ENCODE data around the gene PAPPA.
A peak's percentile ranks its signal among the peaks of the same experiment; 100 is the strongest.

PAPPA gene

DNA sequence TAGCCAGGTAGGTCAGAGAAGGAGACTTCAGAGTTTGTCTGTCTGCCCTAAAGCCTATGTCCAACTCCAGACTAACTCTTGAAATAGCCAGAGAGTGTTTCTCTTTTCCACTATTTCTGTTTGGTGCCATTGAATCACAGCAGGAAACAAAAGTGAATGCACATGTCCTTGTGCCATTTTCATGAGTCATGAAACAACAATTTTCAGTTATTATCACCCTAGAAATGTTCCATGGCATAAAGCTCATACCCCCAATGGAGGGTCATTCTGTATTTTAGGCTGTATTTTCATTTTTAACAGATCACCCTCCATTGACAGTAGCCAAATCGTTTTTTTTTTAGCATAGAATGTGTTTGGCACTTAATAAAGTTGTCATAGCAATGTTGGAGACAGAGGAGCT is 124.7 kb downstream of the PAPPA start:
- no peak for DNase-seq

DNA sequence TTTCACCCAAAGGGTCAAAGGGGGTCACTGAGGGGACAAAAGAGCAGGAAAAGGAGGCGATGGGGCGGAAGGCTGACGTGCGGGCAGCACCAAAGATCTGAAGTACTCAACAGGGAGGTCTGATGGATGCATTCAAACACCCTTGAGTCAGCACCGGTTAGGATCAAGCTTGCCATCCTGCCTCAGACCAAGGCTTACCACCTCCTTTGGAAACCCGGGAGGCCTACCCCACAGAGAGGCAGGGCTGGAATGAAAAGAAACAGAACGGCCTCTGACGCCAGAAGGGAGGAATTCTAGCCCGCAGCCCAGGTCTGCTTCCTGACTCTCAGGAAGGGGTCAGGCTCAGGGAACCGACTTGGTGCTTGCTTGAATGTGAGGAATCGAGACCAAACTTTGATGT is 125.6 kb downstream of the PAPPA start:
- DNase-seq: no peak

DNA sequence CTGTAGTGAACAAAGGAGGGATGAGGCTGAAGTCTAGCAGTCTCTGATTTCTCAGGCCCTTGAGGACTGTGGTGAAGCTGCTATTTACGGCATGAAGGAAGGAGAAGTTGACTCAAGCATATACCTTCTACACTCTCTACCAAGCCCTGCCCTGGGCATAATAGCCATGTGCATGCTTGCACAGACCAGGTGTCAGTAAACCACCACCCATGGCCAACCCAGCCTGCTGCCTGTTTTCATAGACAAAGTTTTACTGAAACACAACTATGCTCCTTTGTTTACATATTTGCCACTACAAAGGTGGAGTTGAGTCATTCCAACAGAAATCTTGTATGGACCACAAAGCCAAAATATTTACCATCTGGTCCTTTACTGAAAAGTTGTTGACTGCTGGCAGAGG is 126.9 kb downstream of the PAPPA start:
- DNase-seq: no peak

DNA sequence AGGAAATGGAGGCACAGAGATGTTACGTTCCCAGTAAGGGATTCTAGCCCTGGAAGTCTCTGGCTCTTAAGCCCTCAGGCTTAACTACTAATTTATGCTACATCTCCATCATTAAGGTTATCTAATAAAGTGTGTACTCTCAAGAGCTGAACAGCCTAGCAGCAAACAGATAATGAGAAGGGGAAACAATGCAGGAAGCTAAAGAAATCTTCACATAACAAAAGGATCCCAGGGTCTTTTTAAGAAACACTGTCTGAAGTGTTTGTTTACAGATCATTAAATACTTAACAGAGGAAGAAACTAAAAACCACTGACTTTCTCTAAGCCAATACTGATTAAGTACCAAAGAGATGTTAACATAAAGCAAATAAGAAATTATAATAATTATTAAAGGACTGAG is 129.0 kb downstream of the PAPPA start:
- DNase-seq: no peak

DNA sequence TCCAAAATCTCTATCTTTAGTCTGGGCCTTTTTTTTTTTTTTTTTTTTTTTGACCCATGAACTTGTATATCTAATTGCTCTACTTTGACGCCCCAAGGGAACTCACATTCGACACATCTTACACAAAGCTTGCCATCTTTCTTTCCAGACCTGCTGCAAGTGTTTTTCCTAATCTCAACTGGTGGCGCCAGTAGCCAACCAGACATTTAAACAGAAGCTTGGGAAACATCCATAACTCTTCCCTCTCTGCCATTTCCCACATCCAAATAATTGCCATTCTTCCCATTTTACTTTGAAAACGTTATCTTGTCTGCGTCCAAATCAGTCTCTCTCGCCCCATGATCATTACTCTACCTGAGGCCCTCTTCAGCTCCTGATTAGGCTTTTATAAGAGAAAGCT is 130.9 kb downstream of the PAPPA start:
- DNase-seq: no peak

DNA sequence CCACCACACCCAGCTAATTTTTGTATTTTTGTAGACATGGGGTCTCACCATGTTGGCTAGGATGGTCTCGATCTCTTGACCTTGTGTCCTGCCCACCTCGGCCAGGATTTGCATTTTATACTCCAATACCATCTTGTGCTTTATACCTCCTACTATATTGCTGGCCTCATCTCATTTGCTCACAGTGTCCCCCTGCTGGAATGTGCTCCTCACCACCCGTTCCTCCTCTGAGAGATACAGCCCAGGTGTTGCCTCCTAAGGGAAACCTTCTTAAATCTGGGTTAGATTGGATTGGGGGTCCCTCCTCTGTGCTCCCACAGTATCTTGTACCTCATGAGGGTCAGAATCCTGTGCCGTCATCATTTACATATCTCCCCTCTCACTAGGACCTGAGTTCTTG is 131.7 kb downstream of the PAPPA start:
- DNase-seq: no peak

DNA sequence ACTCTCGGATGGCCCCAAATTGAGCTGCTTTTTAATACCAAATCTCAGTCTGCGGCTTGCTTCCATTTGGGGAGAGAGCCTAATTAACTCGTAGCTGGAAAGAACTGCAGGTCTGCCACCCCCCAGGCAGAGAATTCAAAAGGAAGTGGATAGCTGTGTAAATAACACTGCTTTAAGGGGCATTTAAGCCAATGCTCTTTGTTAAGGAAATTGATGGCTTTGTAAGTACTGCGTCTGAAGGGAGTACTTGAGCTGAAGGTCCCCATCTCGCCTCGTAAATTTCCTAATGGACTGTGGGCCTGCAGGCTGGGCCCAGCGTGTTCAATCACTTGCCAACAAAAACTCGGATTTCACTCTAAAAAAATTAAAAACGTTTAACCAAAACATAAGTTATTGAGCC is 132.7 kb downstream of the PAPPA start:
- peak; percentile 89 for DNase-seq

DNA sequence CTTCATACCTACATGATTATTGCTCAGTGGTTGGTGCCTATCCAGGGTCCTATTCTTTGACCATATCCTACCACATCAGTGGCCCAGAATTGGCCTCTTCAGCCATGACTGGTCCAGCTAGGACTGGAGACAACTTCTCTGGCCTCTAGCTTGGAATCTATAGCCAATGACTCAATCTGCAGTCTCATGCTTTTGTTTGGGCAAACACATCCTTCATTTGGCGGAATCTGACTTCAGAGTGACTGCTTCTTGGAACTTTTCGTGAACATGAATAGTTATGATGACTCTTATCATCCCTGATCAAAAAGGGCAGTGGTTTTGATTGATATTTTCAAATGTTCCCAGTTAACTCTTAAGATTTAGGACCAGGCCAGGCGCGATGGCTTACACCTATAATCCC is 134.1 kb downstream of the PAPPA start:
- DNase-seq: no peak

DNA sequence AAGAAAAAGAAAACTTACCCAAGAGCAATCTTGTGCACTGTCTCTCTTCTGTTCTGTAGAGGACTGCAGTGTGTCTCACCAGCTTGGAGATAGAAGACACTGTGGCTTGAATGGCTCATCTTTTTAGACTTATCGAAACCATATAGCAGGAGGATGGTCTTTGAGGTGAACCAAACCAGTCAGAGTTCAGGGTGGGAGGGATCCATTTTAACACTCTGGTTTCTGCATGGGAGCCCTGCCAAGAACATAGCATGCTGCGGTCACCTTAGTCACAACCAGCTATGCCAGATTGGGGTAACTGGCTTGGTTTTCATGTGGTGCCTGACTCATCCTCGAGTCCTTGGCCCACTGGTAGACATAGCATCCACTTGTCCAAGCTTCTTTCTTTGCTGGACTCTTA is 135.1 kb downstream of the PAPPA start:
- no peak for DNase-seq

DNA sequence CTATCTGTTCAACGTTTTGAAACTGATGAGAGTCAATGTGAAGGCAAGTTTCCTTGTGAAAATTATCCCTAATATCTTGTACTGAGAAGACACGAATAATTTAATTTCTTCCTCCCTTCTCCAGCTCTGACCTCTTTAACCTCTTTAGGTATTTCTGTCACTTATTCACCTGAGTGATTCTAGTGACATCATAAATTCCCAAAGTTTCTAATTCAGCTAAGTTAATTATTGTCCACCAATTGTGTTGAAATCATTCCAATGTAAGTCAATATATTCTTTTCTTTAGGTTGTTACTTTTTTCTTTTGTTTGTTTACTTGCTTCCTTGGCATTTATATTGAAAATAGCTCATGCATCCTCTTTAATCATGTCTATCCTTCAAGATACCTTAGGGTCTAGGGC is 143.8 kb downstream of the PAPPA start:
- no peak for DNase-seq

DNA sequence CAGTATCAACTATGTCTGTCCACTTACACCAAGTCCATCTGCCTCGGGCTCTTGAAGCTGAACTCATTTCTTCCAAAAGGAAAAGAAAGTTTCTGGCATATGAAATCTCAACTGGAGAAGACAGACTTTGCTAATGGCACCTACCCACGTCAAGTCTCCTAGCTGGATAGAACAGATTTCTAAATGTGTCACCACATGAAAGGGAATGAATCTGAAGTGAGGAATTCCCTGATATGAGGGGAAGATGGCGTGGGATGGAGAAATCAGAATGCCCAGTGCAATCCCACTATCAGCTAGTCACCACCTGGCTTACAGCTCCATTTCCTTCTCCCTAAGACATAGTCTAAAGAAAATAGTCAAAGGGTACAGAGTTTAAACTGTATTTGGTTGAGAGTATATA is 144.7 kb downstream of the PAPPA start:
- no peak for DNase-seq

DNA sequence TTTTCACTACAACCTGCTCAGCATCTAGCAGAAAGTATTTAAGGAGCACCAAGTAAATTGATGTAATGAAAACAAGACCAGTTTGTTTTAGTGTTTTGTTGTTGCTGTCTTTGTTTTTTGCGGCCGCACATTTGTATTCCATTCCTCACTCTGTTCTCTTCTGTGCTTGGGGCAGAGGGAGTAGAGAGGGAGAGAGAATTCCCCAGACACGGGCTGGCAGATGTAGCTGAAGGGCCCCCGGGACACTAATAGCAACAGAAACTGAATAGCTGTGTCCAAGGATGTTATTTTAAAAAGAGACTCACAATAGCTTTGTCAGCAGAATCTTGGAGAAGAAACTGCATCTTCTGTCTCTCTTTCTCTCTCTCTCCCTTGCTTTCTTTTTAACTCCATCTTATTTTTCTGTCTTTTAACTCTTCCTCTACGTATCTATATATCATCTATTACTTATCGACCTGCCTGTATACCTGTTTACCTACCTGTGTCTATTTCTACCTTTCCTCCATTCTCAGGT is 145.3 kb downstream of the PAPPA start:
- DNase-seq: no peak

DNA sequence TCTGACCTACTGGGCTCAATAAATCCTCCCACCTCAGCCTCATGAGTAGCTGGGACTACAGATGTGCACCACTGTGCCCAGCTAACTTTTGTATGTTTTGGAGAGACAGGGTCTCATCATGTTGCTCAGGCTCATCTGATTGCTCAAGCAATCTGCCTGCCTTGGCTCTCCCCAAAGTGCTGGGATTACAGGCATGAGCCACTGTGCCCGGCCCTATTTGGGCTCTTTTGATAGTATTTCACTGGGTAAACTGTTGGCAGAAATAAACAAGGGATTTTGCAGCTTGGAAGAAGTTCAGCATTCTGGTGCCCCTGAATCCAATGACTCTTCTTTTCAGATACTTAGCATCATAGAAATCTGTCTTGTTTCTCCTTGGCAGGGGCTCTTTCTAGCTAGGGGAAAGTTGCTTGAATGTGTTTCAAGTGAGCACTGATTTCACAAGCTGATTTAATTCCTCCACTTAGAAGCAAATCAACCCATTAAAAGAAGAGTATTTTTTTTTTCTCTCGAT is 146.8 kb downstream of the PAPPA start:
- no peak for DNase-seq

DNA sequence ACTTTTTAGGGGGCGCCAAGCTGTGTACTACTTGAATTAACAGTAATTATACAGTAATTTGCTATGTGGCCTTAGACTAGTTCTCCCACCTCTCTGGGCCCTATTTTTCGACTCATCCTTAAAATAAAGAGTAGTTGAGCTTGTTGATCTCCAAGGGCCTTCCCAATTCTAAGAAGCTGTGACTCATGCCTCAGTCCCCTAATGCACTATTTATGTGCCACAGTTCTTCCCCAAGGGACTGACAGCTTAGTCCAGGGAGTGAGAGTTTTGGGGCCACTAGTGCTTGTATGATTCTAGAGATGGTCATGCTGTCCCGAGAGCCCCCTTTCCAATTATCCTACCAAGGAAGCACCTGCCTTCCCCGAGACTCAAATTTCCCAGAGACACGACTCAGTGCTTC is 149.7 kb downstream of the PAPPA start:
- DNase-seq: no peak

DNA sequence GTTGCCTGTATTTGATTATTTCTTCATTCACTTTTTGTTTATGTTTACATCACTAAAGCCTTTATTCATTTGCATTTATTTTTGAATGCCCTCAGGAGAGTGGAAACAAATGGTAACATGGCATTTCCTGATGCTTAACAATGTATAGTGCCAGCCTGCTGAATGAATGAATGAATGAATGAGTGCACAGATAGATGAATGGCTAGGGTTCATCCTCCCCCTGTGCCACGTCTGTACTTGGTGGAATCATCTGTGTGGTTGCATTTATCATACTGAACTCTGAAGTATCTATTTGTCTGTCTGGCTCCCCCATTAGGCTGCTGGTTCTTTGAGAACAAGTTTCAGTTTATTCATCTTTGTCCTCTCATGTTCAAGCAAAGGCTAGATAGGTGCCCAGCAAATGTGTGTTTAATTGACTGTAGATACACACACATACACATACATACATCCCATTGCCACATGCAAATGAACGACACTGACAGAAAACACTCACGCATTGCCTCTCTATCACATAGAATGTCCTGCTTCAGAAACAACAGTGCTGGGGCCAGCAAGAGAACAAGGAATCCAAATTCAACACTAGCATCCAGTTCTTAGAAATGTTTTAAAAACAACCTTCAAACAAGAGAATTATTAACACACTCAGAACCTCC is 150.4 kb downstream of the PAPPA start:
- no peak for DNase-seq

DNA sequence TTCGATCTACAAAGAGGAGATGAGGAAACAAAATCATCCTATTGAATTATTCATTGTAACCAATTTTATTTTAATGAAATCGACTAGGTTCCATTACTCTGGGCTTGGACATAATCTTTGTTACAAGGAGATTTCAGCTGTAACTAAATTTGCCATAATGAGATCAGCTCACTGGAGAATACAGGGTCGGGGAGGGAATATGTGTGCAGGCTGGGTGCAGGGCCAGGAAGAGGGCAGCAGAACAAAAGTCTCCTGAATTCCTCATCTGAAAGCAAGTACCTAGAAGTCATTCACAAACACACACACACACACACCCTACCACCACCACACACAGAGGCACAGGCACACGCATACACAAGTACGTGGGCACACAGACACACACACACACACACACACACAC is 151.2 kb downstream of the PAPPA start:
- DNase-seq: no peak

DNA sequence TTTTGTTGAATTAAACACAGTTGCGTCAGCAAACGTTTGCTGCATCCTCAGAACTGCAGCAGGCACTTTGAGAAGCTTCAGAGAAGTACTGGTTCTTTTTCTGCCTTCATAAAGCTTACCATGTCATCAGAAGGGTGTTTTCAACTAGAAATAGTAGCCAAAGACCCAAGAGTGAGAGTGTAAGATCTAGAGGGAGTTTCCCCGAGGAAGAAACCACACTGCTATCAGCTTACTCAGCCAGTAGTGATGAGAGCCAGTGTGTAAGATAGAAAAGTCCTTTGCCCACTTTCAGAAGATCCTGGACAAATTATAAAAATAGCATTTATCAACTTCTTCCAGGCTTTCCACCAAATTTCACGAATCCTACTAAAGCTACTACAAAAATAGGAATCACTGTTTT is 154.5 kb downstream of the PAPPA start:
- no peak for DNase-seq

DNA sequence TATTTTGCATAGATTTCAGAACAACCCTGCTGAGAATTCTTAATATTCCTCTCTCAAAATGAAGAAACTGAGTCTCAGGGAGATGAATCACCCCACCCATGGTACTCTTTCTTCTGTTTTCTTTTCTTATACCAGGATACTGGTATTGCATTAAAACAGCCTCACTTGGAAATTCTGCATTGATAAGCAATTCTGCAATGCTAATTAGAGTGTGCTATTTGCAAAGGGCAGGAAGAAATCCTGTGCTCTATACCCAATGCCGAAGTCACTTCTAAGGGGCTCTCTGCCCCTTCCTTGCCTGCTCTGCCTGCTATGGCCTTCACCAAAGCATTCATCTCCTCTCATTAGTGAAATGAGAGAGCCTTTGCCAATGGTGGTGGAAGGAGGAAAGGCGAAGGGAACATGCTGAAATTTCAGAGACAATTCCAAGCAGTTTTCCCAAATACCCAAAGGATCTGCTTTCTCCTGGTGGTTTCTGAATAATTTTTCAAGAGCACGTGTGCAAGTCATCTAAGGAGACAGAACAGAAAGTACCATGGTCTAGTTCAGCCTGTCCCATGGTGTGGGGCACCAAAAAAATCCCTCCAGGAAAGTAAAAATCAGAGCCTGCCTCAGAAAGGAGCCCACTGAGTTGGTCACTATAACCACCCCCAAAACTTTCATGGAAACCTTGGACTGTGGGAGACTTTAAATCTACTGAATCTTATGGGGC is 156.5 kb downstream of the PAPPA start:
- DNase-seq: no peak

DNA sequence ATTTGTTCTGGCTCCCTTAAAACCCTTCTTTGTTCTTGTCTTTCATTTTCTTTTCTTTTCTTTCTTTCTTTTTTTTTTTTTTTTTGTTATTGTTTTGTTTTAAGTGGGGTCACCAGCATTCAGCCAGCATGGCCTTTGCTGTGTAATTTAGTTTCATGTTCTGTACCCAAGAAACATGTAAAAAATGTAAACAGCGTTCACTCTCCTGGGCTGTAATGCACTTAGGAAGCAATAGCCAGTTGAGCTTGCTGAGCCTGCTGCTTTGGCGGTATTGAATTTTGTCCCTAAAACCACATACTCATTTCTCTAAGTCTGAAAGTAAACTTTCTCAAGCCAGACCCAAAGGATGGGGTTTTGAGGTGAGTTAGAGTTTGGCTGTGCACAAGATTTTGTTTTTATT is 158.6 kb downstream of the PAPPA start:
- no peak for DNase-seq

DNA sequence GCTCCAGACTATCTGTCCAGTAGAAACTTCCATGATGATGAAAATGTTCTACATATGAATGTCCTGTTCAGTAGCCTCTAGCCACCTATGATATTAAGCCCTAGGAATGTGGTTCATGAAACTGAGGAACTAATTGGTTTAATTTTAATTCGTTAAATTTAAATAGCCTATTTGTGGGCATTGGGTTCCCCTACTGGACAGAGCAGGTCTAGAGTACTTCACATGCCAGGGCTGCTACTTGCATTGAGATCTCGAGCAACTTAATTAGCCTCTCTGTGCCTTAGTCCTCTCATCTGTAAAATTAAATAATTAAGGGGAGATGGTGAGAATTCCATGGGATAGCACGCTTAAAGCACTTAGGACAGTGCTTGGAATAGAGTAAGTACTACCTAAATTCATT is 160.0 kb downstream of the PAPPA start:
- DNase-seq: no peak

DNA sequence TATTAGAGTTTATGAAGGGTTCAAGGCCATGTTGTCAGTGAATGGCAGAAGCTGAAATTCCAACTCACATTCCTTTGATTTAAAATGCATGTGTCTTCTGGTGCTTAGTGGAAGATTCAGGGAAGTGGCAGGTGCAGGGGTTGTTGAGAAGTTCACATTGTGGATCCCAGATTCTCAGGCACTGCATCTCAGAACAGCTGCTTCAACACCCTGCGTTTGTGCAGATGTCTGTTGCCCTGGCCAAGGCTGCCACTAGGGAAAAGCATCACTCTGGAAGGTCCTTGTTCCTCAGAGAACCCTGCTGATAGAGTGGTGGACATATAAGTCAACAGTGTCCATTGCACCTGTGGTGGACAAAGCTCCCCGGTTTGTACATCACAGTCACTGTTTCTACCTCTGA is 162.7 kb downstream of the PAPPA start:
- no peak for DNase-seq

DNA sequence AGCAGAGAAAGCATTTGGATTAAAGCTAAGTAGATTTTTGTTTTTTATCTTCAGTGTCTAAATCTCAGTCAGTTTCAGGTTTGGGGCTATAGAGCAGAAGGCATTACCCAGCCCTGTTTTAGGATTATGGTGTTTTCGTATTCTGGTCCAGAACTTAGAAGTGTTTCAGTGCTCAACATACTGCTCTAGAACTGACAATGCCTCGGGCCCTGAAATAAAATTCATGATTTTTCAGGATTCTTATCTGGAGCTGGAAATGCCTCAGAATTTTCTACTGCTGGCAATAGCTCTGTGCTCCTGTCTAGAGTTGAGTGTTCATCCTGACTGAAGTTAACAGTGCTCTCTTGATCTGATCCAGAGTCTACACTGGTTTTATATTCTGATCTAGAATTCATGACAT is 163.9 kb downstream of the PAPPA start:
- no peak for DNase-seq

DNA sequence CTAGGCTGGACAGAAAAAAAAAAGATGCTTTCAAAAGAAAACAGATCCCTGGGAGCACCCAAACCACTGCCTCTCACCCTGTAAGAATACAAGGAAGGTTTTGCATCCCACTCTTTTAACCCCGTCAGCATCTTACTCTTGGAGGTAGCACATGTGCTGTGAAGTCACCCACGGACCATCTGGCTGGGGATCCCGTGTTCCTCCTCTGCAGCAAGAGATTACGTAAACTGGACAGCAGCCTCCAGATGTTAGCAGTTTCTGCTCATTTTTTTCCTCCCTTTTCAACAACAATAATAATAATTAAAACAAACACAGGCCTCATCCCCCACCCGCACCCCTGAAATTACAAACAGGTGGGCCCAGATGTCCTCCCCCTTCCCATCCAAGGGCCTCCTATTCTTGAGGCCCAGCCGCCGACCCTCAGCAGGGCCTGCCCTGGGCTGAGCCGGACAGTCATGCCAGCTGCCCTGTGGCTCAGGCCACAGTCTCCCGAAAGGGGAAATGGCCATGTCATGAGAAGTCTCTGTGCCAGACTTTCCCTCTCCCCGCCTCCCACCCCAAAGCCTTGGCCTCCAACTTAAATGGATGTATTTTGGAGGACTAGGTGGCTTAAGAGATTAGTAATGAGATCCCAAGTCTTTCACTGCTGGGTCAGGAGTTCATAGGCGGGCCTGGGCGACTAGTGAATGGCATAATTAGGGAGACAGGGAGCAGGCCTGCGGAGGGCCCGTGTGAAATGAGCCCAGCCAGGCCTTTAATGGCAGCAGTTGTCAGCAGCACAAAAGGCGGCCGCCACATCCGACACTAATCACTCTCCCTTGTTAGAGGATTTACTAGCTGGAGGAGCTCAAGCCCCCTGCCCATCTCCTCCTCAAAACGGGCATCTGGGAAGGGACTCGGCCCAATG is 165.1 kb downstream of the PAPPA start:
- DNase-seq: no peak

DNA sequence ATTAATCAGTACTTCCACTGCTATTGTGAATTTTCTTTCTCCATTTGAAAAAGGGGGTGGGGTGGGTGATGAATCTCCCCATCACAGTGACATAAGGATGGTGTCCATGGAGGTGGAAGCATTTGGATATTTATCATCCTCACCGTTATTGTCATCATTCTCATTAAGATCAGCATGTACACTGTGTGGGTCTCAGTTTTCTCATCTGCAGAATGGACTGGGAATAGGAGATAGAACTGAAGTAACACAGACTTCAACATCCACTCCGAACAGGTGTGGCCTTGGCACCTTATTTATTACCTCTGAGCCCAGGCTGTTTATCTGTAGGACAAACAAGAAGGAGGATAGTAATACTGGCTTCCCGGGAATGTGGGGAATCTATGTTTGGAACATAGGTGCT is 165.9 kb downstream of the PAPPA start:
- DNase-seq: no peak

All from NCI-H1092 (cell line).